ENCODE measurements around the gene NAV3. TPM values are rescaled to one million over a fixed set of nuclear protein-coding genes. Genes with fewer than 3 reads are reported as not detected.

Gene NAV3
- polyA plus RNA-seq, 1 donor = 11.4 TPM

GRCh38 chr12:77928078-77928477, 97.4 kb downstream of the NAV3 start:
- no peak for DNase-seq

GRCh38 chr12:77932216-77932615, 101.5 kb downstream of the NAV3 start:
- no peak for DNase-seq

- DNase-seq = no peak
Observed at GRCh38 chr12:77938301-77938700, 107.6 kb downstream of the NAV3 start.

GRCh38 chr12:77940011-77940423, 109.3 kb downstream of the NAV3 start:
- DNase-seq = no peak

DNA sequence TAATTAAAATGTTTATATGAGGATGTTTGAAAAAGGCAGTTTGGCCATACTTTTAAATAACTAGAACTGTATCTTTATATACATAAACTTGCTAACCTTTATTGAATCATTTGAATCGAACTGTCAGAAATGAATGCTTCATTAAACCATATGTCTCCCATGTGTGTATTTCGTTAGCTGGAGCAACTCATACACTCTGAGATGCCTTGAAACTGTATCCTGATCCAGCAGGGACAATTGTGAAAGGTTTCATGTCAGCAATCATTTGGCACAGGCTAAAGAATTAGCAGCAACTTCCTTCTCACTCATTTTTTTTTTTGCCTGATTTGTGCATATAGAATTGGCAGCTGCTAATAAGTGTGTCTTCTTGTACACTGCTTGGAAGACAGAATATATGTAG, 109.9 kb downstream of the NAV3 start:
- no peak for DNase-seq

DNA sequence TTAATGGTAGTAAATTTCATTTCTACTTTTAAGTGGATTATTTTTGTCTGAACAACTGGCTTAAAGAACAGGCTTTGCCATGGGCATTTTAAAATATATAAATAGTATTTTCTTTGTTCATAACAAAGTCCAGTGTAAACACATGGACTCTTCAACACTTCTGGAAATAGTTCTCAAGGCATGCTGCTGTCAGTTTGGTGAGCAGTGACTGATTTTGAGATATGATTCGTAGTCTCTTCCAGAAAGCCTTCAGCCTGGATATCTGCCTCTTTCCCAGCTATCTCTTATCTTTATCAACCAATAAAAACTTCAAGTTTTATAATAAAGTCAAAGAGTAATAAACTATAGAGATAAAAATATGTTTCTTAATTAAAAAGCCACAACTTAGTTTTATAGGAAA, 110.7 kb downstream of the NAV3 start:
- DNase-seq = no peak

- DNase-seq = no peak
Observed at GRCh38 chr12:77943466-77943865, 112.8 kb downstream of the NAV3 start.

GRCh38 chr12:77946541-77947061, 115.9 kb downstream of the NAV3 start:
- no peak for DNase-seq

- no peak for DNase-seq
Observed at GRCh38 chr12:77947330-77947729, 116.6 kb downstream of the NAV3 start.

GRCh38 chr12:77947746-77948145, 117.1 kb downstream of the NAV3 start:
- no peak for DNase-seq

- no peak for DNase-seq
Observed at GRCh38 chr12:77949943-77950342, 119.2 kb downstream of the NAV3 start.

DNA sequence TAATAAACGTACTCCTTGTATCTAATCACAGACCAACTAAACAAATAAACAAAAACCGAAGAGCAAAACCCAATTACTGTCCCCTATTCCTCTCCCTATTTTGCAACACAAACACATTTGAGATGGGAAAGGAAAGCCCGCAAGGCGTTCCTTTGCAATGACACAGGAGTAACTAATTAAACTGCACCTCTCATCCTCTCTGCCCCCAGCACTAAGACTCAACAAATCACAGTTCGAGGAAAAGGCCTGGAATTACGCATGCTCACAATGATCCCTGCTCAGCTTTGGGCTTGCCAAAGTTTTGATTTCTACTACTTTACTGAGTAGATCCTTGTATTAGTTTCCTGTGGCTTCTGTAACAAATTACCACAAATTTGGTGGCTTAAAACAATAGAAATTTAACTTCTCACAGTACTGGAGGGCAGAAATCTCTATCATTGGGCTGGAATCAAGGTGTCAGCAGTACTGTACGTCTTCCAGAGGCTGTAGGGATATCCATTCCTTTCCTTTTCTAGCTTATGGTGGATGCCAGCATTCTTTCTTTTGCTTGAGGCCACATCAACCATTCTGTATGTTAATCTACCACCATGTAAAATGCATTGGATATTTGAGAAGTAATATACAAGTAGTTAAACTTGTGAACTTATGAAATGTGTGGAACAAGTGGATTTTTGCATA, 123.0 kb downstream of the NAV3 start:
- no peak for DNase-seq

DNA sequence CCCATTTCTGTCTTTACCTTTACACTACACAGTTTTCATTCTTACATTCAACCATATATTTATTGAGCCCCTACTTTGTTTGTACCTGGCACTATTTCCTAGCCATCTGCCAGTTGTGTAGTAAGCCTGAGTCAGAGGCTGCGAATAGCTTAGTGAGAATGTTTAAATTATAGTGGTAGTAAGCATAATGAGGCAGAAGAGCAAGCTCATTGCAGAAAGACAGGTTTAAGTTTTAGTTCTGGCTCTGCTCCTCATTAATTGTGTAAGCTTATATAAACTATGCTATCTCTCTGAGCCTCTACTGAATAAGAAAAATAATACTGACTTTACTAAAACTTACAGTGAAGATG, 123.5 kb downstream of the NAV3 start:
- DNase-seq = no peak

DNA sequence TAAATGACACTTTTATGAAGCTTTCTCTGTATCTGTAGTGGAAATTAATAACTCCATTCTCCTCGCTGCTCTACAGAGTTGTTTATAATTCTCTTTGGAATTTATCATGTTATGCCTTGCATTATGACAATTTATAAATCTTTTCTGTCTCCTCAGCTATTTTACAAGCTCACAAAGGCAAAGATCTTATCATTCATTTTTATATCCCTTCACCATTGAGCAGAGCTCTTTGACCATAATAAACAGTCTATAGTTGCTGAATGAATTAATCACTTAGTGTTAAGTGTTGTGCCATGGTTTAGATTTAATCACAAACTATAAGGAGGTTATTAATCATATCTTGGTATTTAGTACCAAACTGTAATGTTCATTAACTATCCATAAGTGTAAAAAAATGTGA, 126.4 kb downstream of the NAV3 start:
- no peak for DNase-seq

DNA sequence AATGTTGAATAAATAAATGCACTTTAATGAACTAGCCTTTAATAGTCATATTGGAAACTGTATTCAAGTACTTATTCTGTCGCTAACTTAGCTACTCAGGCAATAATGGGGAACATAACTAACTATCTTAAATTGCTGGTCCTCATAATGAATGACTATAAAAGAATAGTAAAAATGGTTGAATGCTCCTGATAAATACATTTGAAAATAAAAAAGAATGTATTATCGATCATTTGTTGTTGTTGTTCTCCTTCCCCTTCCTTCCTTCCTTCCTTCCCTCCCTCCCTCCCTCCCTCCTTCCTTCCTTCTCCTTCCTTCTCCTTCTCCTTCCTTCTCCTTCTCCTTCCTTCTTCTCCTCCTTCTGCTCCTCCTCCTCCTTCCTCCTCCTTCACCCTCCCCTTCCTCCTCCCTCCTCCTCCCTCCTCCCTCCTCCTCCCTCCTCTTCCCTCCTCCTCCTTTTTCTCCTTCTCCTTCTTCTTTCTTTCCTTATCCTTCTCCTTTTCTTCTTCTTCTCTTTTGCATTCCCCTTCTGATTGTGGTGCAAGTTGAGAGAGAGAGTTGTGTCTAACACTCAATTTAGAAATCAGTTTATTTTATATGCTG, 133.0 kb downstream of the NAV3 start:
- DNase-seq = no peak

DNA sequence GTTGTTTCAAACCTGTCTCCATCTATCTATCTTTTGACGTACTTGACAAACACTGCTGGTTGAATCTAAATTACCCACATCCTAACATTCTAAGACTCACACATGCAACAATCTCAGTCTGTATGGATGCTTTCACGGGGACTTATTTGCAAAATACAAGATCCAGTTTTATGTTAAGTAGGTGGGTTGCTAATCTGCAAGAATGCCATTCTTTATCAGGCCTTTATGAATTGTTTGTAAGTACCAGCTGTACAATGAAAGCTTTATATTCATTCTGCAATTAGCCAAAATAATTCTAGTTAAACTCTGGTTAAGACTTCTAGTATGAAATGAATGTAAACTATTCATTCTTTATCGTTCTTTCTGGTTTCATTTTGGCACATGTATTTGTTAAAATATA, 135.1 kb downstream of the NAV3 start:
- no peak for DNase-seq

DNA sequence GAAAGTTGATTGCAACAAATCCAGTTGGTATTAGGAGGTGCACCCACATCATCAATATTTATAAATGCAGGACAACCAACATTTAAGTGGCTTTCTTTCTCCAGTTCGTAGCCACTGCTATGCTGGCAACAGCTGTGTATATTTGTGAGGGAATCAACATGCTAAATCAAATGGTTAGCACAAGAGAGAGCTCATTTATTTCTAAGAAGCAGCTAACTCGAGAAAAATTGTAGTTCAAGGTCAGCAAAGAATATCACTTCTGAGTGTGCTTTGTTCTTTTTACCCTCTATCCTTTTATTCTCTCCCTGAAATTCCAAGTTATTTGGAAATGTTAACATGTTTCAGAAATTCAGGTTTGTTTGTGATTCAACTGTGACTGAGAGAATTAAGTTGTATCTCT, 137.3 kb downstream of the NAV3 start:
- no peak for DNase-seq

GRCh38 chr12:77968571-77968970, 137.9 kb downstream of the NAV3 start:
- no peak for DNase-seq

- DNase-seq = no peak
Observed at GRCh38 chr12:77973579-77973978, 142.9 kb downstream of the NAV3 start.

DNA sequence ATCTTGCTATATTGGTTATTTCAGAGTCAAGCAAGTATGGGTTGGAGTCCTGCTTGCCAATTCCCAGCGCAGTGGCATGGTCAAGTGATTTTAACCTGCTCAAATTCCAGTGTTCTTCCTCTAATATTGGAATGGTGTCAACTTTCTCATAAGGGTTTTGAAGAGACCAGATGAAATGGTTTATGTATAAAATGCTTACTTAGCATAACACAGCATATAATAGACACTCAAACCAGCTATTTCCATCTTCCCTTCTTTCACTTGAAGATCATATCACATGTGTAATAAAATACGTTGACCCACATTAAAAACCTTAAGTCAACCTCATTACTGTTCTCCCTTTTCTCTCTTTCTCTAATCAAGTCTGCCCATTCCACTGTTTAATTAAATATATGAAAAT, 144.0 kb downstream of the NAV3 start:
- DNase-seq = no peak

DNA sequence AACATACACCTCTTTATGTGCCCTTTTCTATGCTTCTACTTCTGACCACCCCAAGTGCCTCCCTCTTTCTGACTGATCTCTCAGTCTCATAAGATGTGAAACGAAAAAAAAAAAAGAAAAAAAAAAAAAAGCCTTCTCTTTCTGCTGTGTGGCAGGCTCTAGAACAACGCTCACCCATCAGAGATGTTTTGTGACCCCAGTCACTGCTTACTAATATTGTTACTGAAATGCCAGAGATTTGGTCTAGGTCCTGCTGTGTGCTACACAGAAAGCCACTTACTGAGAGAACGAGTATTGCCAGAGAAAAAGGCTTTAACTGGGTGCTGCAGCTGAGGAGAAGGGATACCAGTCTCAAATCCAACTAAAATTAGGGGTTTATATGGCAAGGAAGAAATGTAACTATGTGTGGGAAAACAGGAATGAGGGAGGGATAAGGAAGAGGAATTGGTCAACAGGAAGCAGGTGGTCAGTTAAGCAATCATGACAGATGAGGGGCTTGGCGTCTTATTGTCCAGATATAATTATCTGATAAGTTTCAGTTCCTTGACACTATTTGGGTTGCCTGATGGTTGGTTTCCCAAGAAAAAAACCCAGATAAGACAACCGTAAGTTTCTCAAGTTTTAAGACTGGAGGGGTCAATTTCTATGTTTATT, 149.0 kb downstream of the NAV3 start:
- DNase-seq = no peak

DNA sequence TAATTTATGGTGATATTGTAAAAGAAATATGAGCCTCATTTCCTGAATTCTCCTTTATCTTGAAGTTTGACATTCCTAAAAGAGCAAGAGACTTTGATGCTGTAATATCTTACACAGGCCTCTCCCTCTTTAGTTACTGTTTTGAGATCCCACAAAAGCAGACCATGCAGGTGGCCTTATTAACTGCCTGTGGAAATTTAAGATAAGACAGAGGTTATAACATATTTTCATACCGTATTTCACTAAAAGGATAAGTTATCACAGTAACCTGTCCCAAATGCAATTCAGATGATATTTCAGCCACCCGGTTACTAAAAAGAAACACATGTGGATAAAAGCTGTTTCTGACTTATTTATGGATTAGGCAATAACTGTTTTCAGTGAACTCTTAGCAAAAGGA, 150.1 kb downstream of the NAV3 start:
- no peak for DNase-seq

GRCh38 chr12:77983859-77984258, 153.2 kb downstream of the NAV3 start:
- no peak for DNase-seq

DNA sequence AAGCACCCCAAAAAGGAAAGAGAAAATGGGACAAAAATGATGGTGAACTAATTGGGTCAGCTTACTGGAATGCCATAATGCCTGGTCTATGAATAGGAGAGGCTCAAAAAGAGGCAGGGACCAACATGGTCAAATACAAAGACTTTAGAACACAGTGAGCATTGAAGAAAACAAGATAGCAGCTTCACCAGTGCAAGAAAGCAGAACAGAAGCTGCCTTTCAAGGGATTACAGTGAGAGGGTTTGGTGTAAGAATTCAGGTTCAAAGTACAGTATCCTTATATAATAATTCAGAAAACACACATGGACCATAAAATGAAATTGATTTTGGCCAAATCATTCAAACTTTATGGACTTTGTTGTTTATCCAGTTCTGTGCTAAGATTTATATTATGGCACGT, 162.1 kb downstream of the NAV3 start:
- DNase-seq = no peak
